NB4 (cell line): ENCODE data around the gene OR6B3.

Source experiments
- DNase-seq: peaks from one replicate; pipeline ENCODE4 v3.0.0; 2010; ENCODE audit warnings: low read depth
- H3K4me3 ChIP-seq: one replicate; pipeline ENCODE4 v1.5.1; 2011; ENCODE audit warnings: mild to moderate bottlenecking, low read depth, low read length, moderate library complexity
- MYC ChIP-seq: IDR thresholded peaks from 2 replicates; pipeline ENCODE4 v1.6.1; 2011; ENCODE audit warnings: low read depth, low read length
- POLR2A ChIP-seq: IDR thresholded peaks from 2 replicates; pipeline ENCODE4 v1.6.1; 2011; ENCODE audit warnings: mild to moderate bottlenecking; ENCODE audit not compliant: insufficient read length; ENCODE audit errors: extremely low read depth
- TF ChIP-seq, protein P1 (sequence below): IDR thresholded peaks from 2 replicates; pipeline ENCODE4 v1.6.1; 2011; ENCODE audit warnings: low read depth, low read length
- TF ChIP-seq, protein P2 (sequence below): IDR thresholded peaks from one replicate; pipeline ENCODE4 v1.5.1; 2012; ENCODE audit warnings: low read depth, low read length

Gene OR6B3

GRCh38 chr2:240030379-240031094, 22.8 kb downstream of the OR6B3 start, which contains the start of gene OR6B2:
OR6B2 (minus strand) TSS chr2:240030429; CDS start chr2:240030429, 0 bp downstream.
- H3K4me3 ChIP-seq: no peak within 1 kb of the TSS
- no peak for TF ChIP-seq POLR2A
- TF ChIP-seq MYC: no peak
- TF ChIP-seq, protein P1, sequence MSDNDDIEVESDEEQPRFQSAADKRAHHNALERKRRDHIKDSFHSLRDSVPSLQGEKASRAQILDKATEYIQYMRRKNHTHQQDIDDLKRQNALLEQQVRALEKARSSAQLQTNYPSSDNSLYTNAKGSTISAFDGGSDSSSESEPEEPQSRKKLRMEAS: no peak
- TF ChIP-seq, protein P2, sequence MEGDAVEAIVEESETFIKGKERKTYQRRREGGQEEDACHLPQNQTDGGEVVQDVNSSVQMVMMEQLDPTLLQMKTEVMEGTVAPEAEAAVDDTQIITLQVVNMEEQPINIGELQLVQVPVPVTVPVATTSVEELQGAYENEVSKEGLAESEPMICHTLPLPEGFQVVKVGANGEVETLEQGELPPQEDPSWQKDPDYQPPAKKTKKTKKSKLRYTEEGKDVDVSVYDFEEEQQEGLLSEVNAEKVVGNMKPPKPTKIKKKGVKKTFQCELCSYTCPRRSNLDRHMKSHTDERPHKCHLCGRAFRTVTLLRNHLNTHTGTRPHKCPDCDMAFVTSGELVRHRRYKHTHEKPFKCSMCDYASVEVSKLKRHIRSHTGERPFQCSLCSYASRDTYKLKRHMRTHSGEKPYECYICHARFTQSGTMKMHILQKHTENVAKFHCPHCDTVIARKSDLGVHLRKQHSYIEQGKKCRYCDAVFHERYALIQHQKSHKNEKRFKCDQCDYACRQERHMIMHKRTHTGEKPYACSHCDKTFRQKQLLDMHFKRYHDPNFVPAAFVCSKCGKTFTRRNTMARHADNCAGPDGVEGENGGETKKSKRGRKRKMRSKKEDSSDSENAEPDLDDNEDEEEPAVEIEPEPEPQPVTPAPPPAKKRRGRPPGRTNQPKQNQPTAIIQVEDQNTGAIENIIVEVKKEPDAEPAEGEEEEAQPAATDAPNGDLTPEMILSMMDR: no peak
- DNase-seq: no peak

DNA sequence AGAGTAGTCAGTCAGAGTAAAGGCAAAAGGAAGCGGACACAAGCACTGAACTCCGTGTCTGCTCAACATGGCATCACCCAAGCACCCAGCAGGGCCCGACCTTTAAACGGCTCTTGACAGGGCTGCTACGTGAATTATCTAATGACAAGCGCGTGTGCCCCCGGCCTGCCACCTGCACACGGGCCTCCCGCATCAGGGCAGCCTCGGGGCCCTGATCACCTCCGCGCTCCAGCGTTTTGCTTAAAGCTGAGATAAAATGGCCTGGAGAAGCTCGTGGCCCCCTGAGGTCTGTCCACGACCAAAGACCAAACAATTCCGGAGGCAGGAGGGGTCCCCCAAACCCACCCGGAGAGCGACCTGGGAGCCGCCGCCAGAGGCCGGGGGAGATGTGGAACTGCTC, 28.6 kb downstream of the OR6B3 start:
- peak; percentile 52 for DNase-seq
- TF ChIP-seq POLR2A (no peak), MYC (no peak)
- TF ChIP-seq, protein P2: no peak
- TF ChIP-seq, protein P1: no peak
- H3K4me3 ChIP-seq: peak overlapping the region; percentile 100

- DNase-seq: no peak
- peak overlapping the region; percentile 100 for H3K4me3 ChIP-seq
- no peak for TF ChIP-seq MYC
- TF ChIP-seq POLR2A: no peak
- TF ChIP-seq, protein P2: no peak
These were observed 29.5 kb downstream of the OR6B3 start for GRCh38 chr2:240023792-240024191.

GRCh38 chr2:240021488-240022104, 31.7 kb downstream of the OR6B3 start:
- H3K4me3 ChIP-seq: no peak overlapping the region
- no peak for TF ChIP-seq POLR2A
- TF ChIP-seq, protein P2: peak; percentile 95
- DNase-seq: peak; percentile 76

GRCh38 chr2:240018071-240018750, 35.1 kb downstream of the OR6B3 start:
- no peak overlapping the region for H3K4me3 ChIP-seq
- no peak for DNase-seq
- TF ChIP-seq MYC (no peak), POLR2A (no peak)
- TF ChIP-seq, protein P1: no peak
- TF ChIP-seq, protein P2: no peak
